Fibroblast of skin of left biceps (primary cell): ENCODE results near the gene PCP2.

ENCODE experiments used
- DNase-seq, 2 experiments: peaks; one replicate each; pipeline ENCODE4 v3.0.0-alpha.2; 2013; ENCODE audit warnings: low read depth in 2 of 2

Gene PCP2

DNA sequence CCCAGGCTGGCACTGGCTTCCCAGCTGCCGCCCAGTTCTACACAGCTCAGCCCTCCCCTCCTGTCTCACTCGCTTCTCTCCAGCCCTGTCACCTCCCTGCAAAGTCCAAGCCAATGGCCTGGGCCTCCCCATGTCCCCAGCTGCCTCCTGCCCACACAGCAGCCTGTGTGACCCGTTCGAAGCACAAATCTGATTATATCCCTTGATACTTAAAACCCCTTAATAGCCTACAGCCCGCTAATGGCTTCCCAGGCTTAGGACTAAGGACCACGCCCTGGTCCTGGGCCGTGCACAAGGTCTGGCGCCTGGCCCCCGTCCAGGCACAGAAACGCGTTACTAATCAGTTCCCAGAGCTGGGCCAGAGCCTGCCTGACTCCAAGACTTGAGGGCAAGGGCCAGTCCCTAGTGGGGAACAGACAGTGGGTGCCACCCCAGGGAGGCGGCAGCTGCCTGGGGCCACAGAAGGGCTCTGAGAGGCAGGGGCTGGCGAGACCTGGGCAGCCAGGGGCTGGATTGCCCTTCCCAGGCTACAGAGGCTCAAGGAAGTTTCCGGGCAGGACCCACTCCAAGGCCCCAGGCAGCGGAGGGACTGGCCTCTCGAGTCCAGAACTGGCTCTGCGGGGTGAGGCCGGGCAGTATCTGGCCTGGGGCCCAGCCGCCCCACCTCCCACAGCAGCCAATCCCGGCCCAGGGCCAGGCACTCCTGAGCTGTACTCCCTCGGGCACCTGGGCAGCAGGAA, 14.6 kb downstream of the PCP2 start:
- no peak for DNase-seq

- DNase-seq: no peak
Observed at GRCh38 chr19:7618348-7618747, 15.2 kb downstream of the PCP2 start.

DNA sequence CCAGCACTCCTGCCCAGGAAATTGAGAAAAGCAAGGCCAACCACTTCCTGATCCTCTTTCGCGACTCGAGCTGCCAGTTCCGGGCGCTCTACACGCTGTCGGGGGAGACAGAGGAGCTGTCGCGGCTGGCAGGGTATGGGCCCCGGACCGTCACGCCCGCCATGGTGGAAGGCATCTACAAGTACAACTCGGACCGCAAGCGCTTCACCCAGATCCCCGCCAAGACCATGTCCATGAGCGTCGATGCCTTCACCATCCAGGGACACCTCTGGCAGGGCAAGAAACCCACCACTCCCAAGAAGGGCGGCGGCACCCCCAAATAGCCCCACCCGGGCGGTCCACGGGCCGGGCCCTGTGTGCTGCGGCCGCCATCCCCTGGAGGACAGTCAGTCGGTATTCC, 15.8 kb downstream of the PCP2 start:
- DNase-seq: no peak

DNA sequence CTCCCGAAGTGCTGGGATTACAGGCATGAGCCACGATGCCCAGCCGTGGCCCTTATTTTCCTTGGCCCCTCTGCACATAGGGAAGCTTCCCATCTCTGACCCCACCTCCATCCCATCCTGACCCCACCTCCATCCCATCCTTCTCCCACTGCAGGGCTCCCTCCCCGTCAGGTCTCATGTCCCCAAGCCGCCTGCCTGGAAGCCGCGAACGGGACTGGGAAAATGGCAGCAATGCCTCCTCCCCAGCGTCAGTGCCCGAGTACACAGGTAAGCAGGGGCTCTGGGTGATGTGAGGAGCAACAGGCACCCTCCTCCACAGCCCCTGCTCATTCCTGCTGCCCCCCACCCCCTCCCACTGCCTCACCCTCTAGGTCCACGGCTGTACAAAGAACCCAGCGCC, 16.3 kb downstream of the PCP2 start:
- no peak for DNase-seq

- no peak for DNase-seq
Observed at GRCh38 chr19:7614859-7615741, 18.4 kb downstream of the PCP2 start.

DNA sequence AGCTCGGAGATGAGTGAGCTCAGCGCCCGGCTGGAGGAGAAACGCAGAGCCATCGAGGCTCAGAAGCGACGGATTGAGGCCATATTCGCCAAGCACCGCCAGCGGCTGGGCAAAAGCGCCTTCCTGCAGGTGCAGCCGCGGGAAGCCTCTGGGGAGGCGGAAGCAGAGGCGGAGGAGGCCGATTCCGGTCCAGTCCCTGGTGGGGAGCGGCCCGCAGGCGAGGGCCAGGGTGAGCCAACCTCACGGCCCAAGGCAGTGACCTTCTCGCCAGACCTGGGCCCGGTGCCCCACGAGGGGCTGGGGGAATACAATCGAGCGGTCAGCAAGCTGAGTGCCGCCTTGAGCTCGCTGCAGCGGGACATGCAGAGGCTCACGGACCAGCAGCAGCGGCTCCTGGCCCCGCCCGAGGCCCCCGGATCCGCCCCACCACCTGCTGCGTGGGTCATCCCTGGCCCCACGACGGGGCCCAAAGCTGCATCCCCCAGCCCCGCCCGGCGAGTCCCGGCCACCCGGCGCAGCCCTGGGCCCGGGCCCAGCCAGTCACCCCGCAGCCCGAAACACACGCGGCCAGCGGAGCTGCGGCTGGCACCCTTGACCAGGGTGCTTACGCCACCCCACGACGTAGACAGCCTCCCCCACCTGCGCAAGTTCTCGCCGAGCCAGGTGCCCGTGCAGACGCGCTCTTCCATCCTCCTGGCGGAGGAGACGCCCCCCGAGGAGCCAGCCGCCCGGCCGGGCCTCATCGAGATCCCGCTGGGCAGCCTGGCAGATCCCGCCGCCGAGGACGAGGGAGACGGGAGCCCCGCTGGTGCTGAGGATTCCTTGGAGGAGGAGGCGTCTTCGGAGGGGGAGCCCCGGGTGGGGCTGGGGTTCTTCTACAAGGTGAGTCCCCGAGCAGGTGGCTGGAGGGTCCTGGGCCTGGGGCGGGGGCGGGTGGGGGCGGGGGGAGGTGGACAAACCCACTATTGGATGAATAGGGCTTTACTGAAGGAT, 20.9 kb downstream of the PCP2 start:
- DNase-seq: no peak

- no peak for DNase-seq
Observed at GRCh38 chr19:7611541-7612279, 21.8 kb downstream of the PCP2 start.

GRCh38 chr19:7610491-7611240, 22.9 kb downstream of the PCP2 start:
- DNase-seq: no peak

GRCh38 chr19:7607874-7608560, 25.5 kb downstream of the PCP2 start:
- DNase-seq: no peak

DNA sequence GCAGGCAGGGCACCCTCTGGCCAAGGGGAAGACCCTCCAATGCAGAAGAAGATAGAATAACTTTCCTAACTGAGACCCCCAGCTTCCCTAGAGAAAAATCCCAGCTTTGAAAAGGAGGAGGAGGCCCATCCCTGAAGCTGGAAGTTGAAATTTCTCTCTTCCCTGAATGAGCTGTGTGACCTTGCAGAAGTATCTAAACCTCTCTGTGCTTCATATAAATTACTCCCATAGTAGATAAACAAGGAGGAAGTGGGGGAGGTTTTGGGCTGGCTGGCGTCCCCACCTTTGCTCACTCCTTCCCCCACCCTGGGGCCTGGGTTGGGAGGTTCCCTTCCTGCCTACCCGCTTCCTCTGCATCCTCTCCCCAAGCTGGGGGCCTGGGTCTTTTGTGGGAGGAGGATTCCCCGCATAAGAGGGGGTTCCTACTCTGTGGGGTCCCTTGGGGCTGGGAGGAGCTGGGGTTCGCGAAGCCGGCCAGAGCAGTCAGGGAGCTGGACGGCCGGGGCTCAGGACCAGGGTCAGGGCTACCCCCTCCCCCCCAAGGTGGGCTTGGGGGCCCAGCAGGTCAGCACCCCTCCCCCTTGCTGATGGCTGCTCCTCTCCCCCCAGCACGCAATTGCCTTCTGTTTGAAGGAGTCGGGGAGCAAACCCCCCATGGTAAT, 26.2 kb downstream of the PCP2 start:
- no peak for DNase-seq

DNA sequence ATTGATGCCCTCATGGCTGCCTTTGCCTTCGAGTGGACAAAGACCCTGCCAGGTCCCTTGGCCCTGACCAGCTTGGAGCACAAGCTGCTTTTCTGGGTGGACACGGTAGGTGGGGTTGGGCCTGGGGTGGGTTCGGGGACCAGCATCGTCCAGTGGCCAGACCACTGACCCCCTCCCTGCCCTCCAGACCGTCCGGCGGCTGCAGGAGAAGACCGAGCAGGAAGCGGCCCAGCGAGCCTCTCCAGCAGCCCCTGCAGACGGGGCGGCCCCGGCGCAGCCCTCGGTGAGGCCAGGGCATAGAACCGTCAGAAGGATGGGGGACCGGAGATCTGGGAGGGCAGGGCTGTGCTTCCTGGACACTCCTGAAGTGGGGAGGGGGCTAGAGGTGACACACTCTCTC, 27.2 kb downstream of the PCP2 start:
- DNase-seq: no peak

- DNase-seq: no peak
Observed at GRCh38 chr19:7605490-7606222, 27.9 kb downstream of the PCP2 start.

GRCh38 chr19:7603919-7604318, 29.6 kb downstream of the PCP2 start:
- no peak for DNase-seq

- DNase-seq: no peak
Observed at GRCh38 chr19:7602935-7603497, 30.5 kb downstream of the PCP2 start.

GRCh38 chr19:7602240-7602934, 31.1 kb downstream of the PCP2 start:
- DNase-seq: no peak

- no peak for DNase-seq
Observed at GRCh38 chr19:7600721-7601120, 32.8 kb downstream of the PCP2 start.

DNA sequence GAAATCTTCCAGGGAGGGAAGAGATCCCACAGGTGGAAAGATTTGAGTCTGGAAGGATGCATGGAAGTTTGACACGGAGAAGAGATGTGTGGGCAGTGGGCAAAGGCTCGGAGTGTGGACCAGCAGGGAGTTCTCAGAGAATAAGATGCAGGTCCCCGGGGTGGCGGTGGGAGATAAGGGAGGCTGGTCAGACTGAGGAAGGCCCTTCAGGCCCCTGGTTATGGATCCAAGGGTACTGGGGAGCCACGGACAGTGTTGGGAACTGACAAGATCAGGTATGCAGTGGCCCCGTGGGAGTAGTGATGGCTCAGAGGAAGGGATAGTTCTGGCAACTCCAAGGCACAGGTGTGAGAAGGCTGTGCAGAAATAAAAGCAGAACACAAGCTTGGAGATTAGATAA, 35.3 kb downstream of the PCP2 start:
- no peak for DNase-seq

- no peak for DNase-seq
Observed at GRCh38 chr19:7597689-7598088, 35.8 kb downstream of the PCP2 start.
